ENCODE data around the gene LIPF.
"Not testable (repeated sequence)": the region's sequence is repeated elsewhere in the genome, so short reads cannot be mapped to it uniquely, and the experiment has no call there.

The LIPF gene

GRCh38 chr10:88664142-88664541 is at the start of gene LIPF:
TSS of gene LIPF (plus strand) at chr10:88664442. CDS start at chr10:88667298, 2,856 bp downstream.
- DNase-seq (ENCODE audit: low spot score), result no peak

- DNase-seq (ENCODE audit: low spot score), result peak; percentile 30
Measured at GRCh38 chr10:88616250-88616977, 47.8 kb upstream of the LIPF start.

GRCh38 chr10:88617772-88618300 is 46.4 kb upstream of the LIPF start:
- DNase-seq (ENCODE audit: low spot score), result no peak

GRCh38 chr10:88618496-88618895 is 45.7 kb upstream of the LIPF start:
- no peak for DNase-seq (ENCODE audit: low spot score)

- DNase-seq (ENCODE audit: low spot score), result no peak
Measured at GRCh38 chr10:88620441-88620840, 43.8 kb upstream of the LIPF start.

GRCh38 chr10:88623835-88624234 is 40.4 kb upstream of the LIPF start:
- no peak for DNase-seq (ENCODE audit: low spot score)

- no peak for DNase-seq (ENCODE audit: low spot score)
Measured at GRCh38 chr10:88624840-88625239, 39.4 kb upstream of the LIPF start.

GRCh38 chr10:88640186-88640585 is 24.1 kb upstream of the LIPF start:
- no peak for DNase-seq (ENCODE audit: low spot score)

- no peak for DNase-seq (ENCODE audit: low spot score)
Measured at GRCh38 chr10:88642209-88642608, 22.0 kb upstream of the LIPF start.

GRCh38 chr10:88642963-88643362 is 21.3 kb upstream of the LIPF start:
- no peak for DNase-seq (ENCODE audit: low spot score)

GRCh38 chr10:88647061-88647615 is 17.1 kb upstream of the LIPF start:
- no peak for DNase-seq (ENCODE audit: low spot score)

- no peak for DNase-seq (ENCODE audit: low spot score)
Measured at GRCh38 chr10:88651101-88651551, 13.1 kb upstream of the LIPF start.

GRCh38 chr10:88652616-88653015 is 11.6 kb upstream of the LIPF start:
- no peak for DNase-seq (ENCODE audit: low spot score)

GRCh38 chr10:88657901-88658300 is 6.3 kb upstream of the LIPF start:
- no peak for DNase-seq (ENCODE audit: low spot score)

GRCh38 chr10:88659725-88660597 is 4.3 kb upstream of the LIPF start:
- DNase-seq (ENCODE audit: low spot score), result no peak

- no peak for DNase-seq (ENCODE audit: low spot score)
Measured at GRCh38 chr10:88660598-88660884, 3.7 kb upstream of the LIPF start.

- no peak for DNase-seq (ENCODE audit: low spot score)
Measured at GRCh38 chr10:88661018-88661417, 3.2 kb upstream of the LIPF start.

GRCh38 chr10:88661577-88661976 is 2.7 kb upstream of the LIPF start:
- DNase-seq (ENCODE audit: low spot score), result no peak

GRCh38 chr10:88663153-88663552 is 1.1 kb upstream of the LIPF start:
- not testable (repeated sequence) for DNase-seq (ENCODE audit: low spot score)

GRCh38 chr10:88668465-88668864 is 4.2 kb downstream of the LIPF start:
- no peak for DNase-seq (ENCODE audit: low spot score)

- no peak for DNase-seq (ENCODE audit: low spot score)
Measured at GRCh38 chr10:88670497-88670896, 6.3 kb downstream of the LIPF start.

GRCh38 chr10:88672041-88672440 is 7.8 kb downstream of the LIPF start:
- DNase-seq (ENCODE audit: low spot score), result no peak
